ENCODE data around the gene MT3. TPM values are rescaled to one million over a fixed set of nuclear protein-coding genes. Genes with fewer than 3 reads are reported as not detected.

MT3 gene
- total and polyA plus RNA-seq, 2 of the 13 experiments (the other 11 are each of a cell fraction or from before 2014, with no cell fraction given): not detected

- peak; percentile 94; the same call in 1 of the 2 replicates for TF ChIP-seq ZBED4 (CRISPR knock-in tag; IDR thresholded peaks at IDR 0.05; ENCODE audit: borderline replicate concordance)
- TF ChIP-seq AGO2 (optimal IDR thresholded peaks at IDR 0.05; ENCODE audit: low read depth, low read length): peak; percentile 76
- peak; percentile 96 for TF ChIP-seq ZNF563 (CRISPR knock-in tag; IDR thresholded peaks at IDR 0.05)
- no peak for TF ChIP-seq AKNA (CRISPR knock-in tag; IDR thresholded peaks at IDR 0.05; ENCODE audit: borderline replicate concordance)
- no peak for TF ChIP-seq NFRKB (IDR thresholded peaks at IDR 0.05)
- no peak for TF ChIP-seq THAP7 (CRISPR knock-in tag; IDR thresholded peaks at IDR 0.05)
- peak; percentile 62; the same call in 1 of the 2 replicates for TF ChIP-seq ESRRA (CRISPR knock-in tag; IDR thresholded peaks at IDR 0.05; ENCODE audit: low read depth)
- 0 out of 2 replicates have a peak, but pooled peaks have one; percentile 69 for TF ChIP-seq HOXA7 (CRISPR knock-in tag; IDR thresholded peaks at IDR 0.05)
- TF ChIP-seq ZNF343 (CRISPR knock-in tag; IDR thresholded peaks at IDR 0.05): no peak
- TF ChIP-seq NFE2 (CRISPR knock-in tag; IDR thresholded peaks at IDR 0.05): no peak
- TF ChIP-seq NR0B2 (CRISPR knock-in tag; IDR thresholded peaks at IDR 0.05): peak; percentile 96
- TF ChIP-seq ZNF556 (CRISPR knock-in tag; IDR thresholded peaks at IDR 0.05; ENCODE audit: borderline replicate concordance): peak; percentile 55; the same call in 1 of the 2 replicates
- no peak for TF ChIP-seq ZFP36L1 (CRISPR knock-in tag; IDR thresholded peaks at IDR 0.05)
- TF ChIP-seq KDM3A (CRISPR knock-in tag; IDR thresholded peaks at IDR 0.05; ENCODE audit: low read depth): peak; percentile 56; the same call in 1 of the 2 replicates
- peak; percentile 25; the same call in 1 of the 2 replicates for TF ChIP-seq ZNF136 (CRISPR knock-in tag; IDR thresholded peaks at IDR 0.05; ENCODE audit: low read depth)
Measured at GRCh38 chr16:56608043-56608875, 18.9 kb downstream of the MT3 start, which contains the start of gene MT2A (continued).

Measured in HepG2 (cell line).